ENCODE measurements around the gene C1orf141.

GRCh38 chr1:67134695-67135094 lies at the start of gene C1orf141:
- no peak for TF ChIP-seq YY1 (IDR thresholded peaks at IDR 0.05; ENCODE audit: insufficient read depth, insufficient read length)
- no peak for TF ChIP-seq SUZ12 (IDR thresholded peaks at IDR 0.05; ENCODE audit: extremely low read depth, insufficient read depth, insufficient read length)

Data from NT2/D1 (cell line).